Renal cortex interstitium (tissue), 11 donors: Measurements from ENCODE around the gene MED29. TPM values are rescaled to one million over a fixed set of nuclear protein-coding genes. Genes with fewer than 3 reads are reported as not detected.

Source experiments
- DNase-seq, 11 donors: peaks; one replicate each; pipeline ENCODE4 v3.0.0-alpha.2; 2013; ENCODE audit warnings: low read depth in 9 of 11, low spot score in 4 of 11; ENCODE audit errors: extremely low read depth in 1 of 11
- polyA plus RNA-seq, 3 donors: library from polyadenylated mRNA; unstranded; fragments of 120-200 nt; gene quantifications; one replicate each; pipeline ENCODE4 v1.2.1, GENCODE V29; 2013; ENCODE audit not compliant: insufficient read length in 3 of 3

MED29 gene
- polyA plus RNA-seq, 3 donors, result 38.9 to 46.7 (median 44.8) TPM

DNA sequence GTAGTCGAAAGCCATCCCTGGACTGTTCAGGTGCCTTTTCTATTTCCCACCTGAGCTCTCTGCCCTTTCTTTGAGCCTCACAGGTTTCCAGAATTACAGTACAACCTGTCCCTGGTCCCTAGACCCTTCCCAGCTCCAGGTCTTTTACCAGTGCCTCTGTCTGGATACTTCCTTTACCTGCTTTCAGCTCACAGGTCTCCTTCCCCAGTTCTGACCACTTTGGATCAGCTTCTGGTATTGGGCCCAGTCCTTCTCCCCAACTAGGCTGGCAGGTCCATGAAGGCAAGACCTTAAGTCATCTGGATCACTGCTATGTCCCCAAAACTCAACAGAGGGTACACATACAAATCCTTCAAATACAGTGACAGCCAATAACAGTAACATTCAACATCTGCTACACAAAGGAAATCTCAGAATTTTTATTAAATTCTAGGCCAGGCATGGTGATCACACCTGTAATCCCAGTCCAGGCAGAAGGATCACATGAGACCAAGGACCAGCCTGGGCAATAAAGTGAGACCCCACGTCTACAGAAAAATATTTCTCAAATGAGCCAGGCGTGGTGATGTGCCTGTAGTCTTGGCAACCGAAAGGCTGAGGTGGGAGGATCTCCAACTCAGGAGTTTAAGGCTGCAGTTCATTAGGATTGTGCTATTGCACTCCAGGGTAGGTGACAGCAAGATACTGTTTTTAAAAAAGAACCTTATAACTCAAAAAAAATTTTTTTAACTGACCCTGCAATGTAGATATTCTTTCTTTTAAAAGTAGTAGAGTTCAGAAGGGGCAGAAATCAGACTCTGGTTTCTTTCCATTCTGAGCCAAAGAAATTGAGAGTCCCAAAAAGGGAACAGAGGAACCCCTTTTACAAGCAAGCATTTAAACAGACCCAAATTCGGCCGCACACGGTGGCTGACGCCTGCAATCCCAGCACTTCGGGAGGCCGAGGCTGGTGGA, 43.2 kb downstream of the MED29 start:
- no peak for DNase-seq

DNA sequence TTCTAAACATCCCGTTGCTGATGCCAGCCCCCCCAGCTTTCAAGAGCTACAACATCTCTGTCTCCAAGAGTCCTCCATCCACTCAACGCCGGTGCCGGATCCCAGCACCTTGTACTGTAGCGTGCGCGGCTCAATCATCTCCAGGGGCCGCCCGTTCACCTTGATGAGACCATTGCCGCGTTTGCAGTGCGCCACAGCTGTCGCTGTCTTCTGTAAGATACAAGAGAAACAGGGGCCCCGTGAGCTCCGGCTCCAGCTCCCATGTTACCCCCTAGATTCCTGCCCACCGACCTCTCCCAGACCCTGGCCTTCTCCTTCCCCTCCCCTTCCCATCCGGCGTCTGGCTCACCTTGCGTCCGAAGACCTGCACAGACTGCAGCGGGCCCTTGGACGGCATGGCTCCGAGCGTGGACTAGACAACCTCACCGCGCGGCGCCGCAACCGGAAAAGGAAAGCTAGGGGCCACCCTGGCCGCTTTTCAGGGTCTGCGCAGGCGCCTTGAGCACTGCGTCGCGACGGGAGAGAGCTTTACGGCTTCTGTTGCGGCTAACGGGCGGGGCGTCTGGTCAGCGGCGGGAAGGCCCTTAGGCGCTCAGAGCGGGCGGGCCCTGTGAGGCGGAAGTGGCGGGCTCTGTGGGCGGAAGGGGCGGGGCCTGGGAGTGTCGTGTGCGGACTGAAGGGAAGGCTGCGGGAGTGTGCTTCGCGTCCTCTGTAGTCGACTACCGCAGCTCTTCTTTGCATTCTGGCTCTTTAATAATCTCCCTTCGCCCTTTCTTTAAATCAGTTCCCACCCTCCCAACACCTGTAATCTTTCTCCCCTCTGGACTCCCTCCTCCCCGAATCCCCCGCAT, 44.5 kb downstream of the MED29 start, which contains the start of gene RPS16:
RPS16 (minus strand) TSS at position 451 of the 851 bp plus-strand sequence; CDS start at position 397, 54 bp downstream.
- DNase-seq, result peak; percentile 85 to 97 (median 96)

DNA sequence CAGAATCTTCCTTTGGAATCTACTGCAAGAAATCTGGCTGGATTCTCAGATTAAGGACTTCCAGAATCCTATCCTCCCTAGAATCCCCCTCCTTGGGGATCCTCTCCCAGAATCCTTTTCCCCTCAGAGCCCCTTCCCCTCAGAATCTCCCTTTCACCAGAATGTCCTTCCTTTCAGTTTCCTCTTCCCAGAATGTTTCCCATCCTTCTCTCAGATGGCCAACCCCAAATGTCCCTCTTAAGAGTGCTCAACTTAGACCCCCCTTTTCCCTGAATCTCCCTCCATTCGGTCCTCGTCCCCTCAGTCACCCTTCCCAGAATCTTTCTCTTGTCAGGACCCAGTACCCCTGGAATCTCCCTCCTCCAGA, 45.2 kb downstream of the MED29 start:
- no peak for DNase-seq

DNA sequence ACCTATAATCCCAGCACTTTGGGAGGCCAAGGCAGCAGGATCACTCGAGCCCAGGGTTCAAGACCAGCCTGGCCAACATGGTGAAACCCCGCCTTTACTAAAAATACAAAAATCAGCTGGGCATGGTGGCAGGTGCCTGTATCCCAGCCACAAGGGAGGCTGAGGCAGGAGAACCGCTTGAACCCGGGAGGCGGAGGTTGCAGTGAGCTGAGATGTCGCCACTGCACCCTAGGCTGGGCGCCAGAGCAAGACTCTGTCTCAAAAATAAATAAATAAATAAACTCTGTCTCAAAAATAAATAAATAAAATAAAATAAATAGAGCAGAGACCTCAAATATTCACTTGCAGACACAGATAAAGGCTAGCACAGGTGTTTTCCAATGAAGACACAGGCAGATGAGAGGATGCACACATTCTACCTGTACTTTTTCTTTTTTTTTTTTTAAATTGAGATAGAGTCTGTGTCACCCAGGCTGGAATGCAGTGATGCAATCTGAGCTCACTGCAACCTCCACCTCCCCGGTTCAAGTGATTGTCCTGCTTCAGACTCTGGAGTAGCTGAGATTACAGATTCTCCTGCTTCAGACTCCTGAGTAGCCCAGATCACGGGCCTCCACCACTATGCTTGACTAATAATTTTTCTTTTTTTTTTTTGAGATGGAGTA, 47.2 kb downstream of the MED29 start:
- DNase-seq, result no peak

DNA sequence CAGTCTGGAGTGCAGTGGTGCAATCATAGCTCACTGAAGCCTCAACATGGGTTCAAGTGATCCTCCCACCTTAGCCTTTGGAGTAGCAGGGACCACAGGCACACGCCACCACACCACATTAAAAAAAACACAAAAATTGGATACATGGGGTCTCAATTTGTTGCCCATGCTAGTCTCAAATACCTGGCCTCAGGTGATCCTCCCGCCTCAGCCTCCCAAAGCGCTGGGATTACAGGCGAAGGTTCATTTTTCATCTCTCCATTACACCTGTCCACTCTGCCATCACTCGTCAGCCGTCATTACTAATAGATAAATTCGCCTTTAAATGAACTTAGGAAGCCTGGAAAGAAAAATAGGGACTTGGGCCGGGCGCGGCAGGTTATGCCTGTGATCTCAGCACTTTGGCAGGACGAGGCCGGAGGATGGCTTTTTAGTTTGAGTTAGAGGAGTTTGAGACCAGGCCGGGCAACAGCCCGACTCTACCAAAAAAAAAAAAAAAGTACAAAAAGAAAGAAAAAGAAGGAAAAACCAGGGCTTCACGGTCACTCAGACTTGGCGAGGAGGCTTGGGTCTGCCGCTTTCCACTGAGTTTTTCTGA, 53.5 kb downstream of the MED29 start:
- DNase-seq, result peak in 1 of 11 donors; percentile 26

DNA sequence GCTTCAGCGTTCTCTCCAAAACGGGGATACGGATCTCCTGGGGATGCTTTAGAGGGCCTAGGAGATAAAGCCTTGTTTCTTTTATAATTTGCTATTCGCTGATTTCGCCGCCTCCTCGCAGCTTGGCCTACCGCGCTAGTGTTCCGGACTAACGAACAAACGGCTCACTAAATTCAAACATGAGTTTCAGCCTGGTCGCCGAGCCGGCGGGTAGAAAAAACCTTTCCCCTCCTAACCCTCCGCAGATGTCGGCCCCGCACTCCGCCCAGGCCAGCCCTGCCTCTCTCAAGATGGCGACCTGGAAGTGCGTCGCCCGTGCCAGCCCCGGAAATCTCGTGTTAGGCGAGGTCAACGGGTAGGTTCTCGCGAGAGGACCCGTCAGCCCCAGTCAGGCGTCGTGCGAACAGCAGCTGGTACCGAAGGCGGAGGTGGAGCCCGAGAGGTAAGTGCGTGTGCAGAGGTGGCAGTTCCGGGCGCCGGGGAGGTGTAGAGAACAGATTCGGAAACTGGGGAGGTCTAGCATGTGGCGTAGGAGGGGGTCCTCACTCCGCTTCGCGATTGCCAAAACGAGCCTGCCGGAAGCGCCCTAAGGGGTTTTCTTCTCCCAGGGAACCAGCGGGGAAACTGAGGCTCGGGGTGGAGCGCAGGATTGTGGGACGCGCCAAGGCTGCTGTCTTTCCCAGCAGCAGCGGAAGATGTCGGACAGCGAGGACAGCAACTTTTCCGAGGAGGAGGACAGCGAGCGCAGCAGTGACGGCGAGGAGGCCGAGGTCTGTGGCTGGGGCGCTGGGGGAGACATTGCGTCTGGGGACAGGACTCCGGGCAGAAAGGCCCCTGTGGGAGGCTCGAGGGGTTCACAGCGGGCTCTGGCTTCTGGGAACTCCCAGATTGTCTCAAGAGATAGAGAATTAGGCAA, 54.3 kb downstream of the MED29 start, which contains the start of gene SUPT5H:
SUPT5H (plus strand) TSS at position 387 of the 916 bp plus-strand sequence; CDS start at position 696, 309 bp downstream.
- DNase-seq, result peak; percentile 92 to 97 (median 95)

DNA sequence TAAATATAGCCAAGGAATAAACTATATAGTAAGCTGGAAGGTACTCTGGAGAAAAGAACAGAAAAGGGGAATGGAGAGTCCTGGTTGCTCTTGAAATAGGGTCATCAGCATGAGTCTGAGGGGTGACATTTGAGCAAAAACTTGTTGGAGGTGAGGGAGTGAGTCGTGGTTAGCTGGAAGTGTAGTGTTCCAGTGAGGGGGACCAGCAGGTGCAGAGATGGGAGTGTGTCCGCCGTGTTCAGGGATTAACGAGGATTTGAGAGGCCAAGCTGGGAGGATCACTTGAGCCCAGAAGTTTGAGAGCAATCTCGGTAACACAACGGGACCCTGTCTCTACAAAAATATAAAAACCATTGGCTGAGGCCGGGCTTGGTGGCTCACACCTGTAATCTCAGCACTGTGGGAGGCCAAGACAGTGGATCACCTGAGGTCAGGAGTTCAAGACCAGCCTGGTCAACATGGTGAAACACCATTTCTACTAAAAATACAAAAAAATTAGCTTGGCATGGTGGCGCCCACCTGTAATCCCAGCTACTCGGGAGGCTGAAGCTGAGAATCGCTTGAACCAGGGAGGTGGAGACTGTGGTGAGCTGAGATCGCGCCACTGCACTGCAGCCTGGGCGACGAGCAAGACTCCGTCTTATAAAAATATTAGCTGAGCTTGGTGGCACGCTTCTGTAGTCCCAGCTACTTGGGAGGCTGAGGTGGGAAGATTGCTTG, 55.3 kb downstream of the MED29 start:
- no peak for DNase-seq

DNA sequence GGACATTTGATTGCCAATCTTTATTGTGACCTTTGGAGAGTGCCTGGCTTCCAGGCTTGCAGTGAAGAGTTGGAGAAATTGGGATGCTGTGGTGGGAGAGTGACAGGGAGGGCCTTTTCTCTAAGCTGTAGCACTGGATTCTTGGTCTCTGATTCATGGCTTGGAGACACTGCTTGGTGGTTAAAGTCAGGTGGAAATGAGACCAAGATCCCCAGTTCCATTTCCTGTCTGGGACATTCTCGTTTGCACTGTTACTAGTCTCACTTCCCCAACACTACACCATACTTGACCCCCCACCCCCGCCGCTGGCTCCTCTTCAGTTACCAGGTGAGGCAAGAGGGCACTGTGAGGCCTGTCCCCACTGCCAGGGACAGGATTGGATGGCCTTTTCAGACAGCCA, 57.1 kb downstream of the MED29 start:
- DNase-seq, result no peak

DNA sequence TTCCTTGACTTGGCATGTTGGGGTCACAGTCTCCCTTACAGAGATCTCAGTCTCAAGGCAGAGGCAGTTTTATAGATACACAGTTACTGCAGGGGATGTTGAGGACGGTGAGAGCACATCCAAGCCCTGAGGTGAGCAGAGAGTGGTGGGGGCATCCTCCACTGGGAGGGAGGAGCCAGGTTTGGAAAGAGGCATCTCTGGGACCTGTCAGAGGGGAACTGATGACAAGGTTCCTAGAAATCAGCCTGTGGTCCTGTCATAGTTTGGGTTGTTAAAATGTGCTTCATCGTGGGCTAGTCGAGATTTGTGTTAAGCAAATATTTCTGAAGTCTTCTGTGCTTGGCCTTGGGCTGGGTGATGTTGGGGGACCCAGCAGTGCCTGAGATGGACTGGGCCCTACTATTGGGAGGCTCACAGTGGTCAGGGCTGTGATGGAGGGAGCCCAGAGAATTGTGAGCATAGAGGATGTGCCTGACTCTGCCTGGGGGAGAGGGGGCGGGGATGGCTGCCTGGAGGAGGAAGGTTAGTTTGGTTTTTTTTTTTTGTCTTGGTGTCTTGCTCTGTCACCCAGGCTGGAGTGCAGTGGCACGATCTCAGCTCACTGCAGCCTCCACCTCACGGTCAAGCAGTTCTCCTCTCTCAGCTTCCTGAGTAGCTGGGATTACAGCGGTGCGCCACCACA, 58.1 kb downstream of the MED29 start:
- no peak for DNase-seq

Other genes with a start within 250 kb of the MED29 start
- 1 to 10 TPM; 1.3 to 4.5 (median 1.7) TPM for gene NCCRP1, start 194.4 kb upstream of the MED29 start, polyA plus RNA-seq
- not detected for gene SYCN, start 187.1 kb upstream of the MED29 start, polyA plus RNA-seq
- not detected for gene IFNL3, start 146.4 kb upstream of the MED29 start, polyA plus RNA-seq
- under 1 TPM in 1 of 3 donors, not detected in 2; 0.11 TPM for gene IFNL4, start 142.5 kb upstream of the MED29 start, polyA plus RNA-seq
- gene IFNL2, start 123.0 kb upstream of the MED29 start, polyA plus RNA-seq, result not detected
- gene IFNL1, start 95.0 kb upstream of the MED29 start, polyA plus RNA-seq, result not detected
- 1 to 10 TPM in 2 of 3 donors, under 1 TPM in 1; 0.92 to 2.8 (median 2.1) TPM for gene LRFN1, start 70.5 kb upstream of the MED29 start, polyA plus RNA-seq
- gene GMFG, start 55.3 kb upstream of the MED29 start, polyA plus RNA-seq, result 10 to 100 TPM; 16.3 to 32.9 (median 25.0) TPM
- gene SAMD4B, start 49.0 kb upstream of the MED29 start, polyA plus RNA-seq, result 100 to 1,000 TPM in 2 of 3 donors, 10 to 100 TPM in 1; 92.7 to 145 (median 122) TPM
- gene PAF1, start 272 bp upstream of the MED29 start, polyA plus RNA-seq, result 10 to 100 TPM; 67.2 to 70.8 (median 68.1) TPM
- 10 to 100 TPM; 29.0 to 60.1 (median 58.5) TPM for gene ZFP36, start 15.5 kb downstream of the MED29 start, polyA plus RNA-seq
- 100 to 1,000 TPM in 1 of 3 donors, 10 to 100 TPM in 2; 73.7 to 118 (median 96.8) TPM for gene PLEKHG2, start 21.3 kb downstream of the MED29 start, polyA plus RNA-seq
- gene RPS16, start 44.6 kb downstream of the MED29 start, polyA plus RNA-seq, result 1,000 to 10,000 TPM; 1,189 to 1,428 (median 1,311) TPM
- gene SUPT5H, start 54.2 kb downstream of the MED29 start, polyA plus RNA-seq, result 100 to 1,000 TPM; 147 to 151 (median 147) TPM
- 10 to 100 TPM; 74.4 to 86.5 (median 77.2) TPM for gene TIMM50, start 89.5 kb downstream of the MED29 start, polyA plus RNA-seq
- gene DLL3, start 107.6 kb downstream of the MED29 start, polyA plus RNA-seq, result under 1 TPM; 0.35 to 0.70 (median 0.62) TPM
- gene SELENOV, start 123.8 kb downstream of the MED29 start, polyA plus RNA-seq, result 10 to 100 TPM in 1 of 3 donors, 1 to 10 TPM in 2; 6.8 to 12.1 (median 9.6) TPM
- gene EID2B, start 141.5 kb downstream of the MED29 start, polyA plus RNA-seq, result 1 to 10 TPM; 4.2 to 5.5 (median 4.4) TPM
- gene EID2, start 148.8 kb downstream of the MED29 start, polyA plus RNA-seq, result 10 to 100 TPM; 16.1 to 25.0 (median 23.2) TPM
- gene LGALS13, start 211.1 kb downstream of the MED29 start, polyA plus RNA-seq, result not detected